Gastrocnemius medialis (tissue), 4 donors: ENCODE results near the gene MTNR1B. TPM values are rescaled to one million over a fixed set of nuclear protein-coding genes. Genes with fewer than 3 reads are reported as not detected.

Experiments
- ATAC-seq, 2 donors: fragments of 150-250 bp; one replicate each; pipeline ENCODE4 v1.9.1; 2016
- DNase-seq, 2 donors: peaks; one replicate each; pipeline ENCODE4 v3.0.0-alpha.2; 2019
- H3K27ac ChIP-seq, 4 donors: fragments of 200-600 bp; sonication (generic); 1 replicate in 1 of 4; 2 replicates in 3 of 4; pipeline ENCODE4 v1.5.1; 2016 to 2018; ENCODE audit warnings: mild to moderate bottlenecking in 2 of 4, moderate library complexity in 1 of 4
- H3K27me3 ChIP-seq, 3 donors: fragments of 200-600 bp; sonication (generic) in 2 of 3; 1 replicate in 1 of 3; 2 replicates in 2 of 3; pipeline versions ENCODE4 v1.5.1 to v1.6.0; 2016 to 2019; ENCODE audit warnings: mild to moderate bottlenecking in 1 of 3, moderate library complexity in 1 of 3
- H3K36me3 ChIP-seq, 2 donors: fragments of 200-600 bp; sonication (generic) in 1 of 2; one replicate each; pipeline ENCODE4 v1.5.1; 2017 to 2018
- H3K4me1 ChIP-seq, 2 donors: fragments of 200-600 bp; sonication (generic) in 1 of 2; one replicate each; pipeline ENCODE4 v1.5.1; 2016 to 2017; ENCODE audit warnings: mild to moderate bottlenecking in 2 of 2
- H3K4me3 ChIP-seq, 4 donors: fragments of 200-600 bp; sonication (generic) in 3 of 4; 1 replicate in 1 of 4; 2 replicates in 3 of 4; pipeline ENCODE4 v1.5.1; 2016 to 2019; ENCODE audit warnings: mild to moderate bottlenecking in 2 of 4
- H3K9me3 ChIP-seq, 3 donors: fragments of 200-600 bp; sonication (generic) in 2 of 3; 1 replicate in 1 of 3; 2 replicates in 2 of 3; pipeline ENCODE4 v1.5.1; 2016 to 2019
- POLR2A ChIP-seq, 2 donors: fragments of 450-650 bp; IDR thresholded peaks; one replicate each; pipeline ENCODE4 v1.6.1; 2017; ENCODE audit warnings: antibody characterized with exemption in 2 of 2, mild to moderate bottlenecking in 2 of 2, moderate library complexity in 2 of 2
- in situ Hi-C, 4 donors: fragments of 200-750 bp; cut with MboI; loops; one replicate each; pipeline versions ENCODE4 v1.15.0 to v1.8.0; 2017; ENCODE audit warnings: low sequenced_read_pairs in 4 of 4
- intact Hi-C: fragments of 100-400 bp; cut with DNase I; formaldehyde crosslinking; loops from one replicate; pipeline ENCODE4 v1.15.1; 2023; ENCODE audit warnings: low total_unique reads
- total RNA-seq, 4 donors: library from RNA; depleted of rRNA; stranded (reverse); fragments of >200 nt; gene quantifications; one replicate each; pipeline versions ENCODE4 v1.1.0 to v1.2.3, GENCODE V29; 2016
- TF ChIP-seq, protein P1 (sequence below), 5 experiments: fragments of 450-650 bp in 3 of 5; fragments of 200-600 bp in 2 of 5; sonication (generic) in 2 of 5; IDR thresholded peaks in 4 of 5; conservative IDR thresholded peaks in 1 of 5; 1 replicate in 4 of 5; 2 replicates in 1 of 5; pipeline ENCODE4 v1.5.1; 2016 to 2019; ENCODE audit warnings: antibody characterized with exemption in 5 of 5, mild to moderate bottlenecking in 3 of 5, moderate library complexity in 3 of 5

MTNR1B gene
- total RNA-seq, 4 donors from 2014 or later: not detected

DNA sequence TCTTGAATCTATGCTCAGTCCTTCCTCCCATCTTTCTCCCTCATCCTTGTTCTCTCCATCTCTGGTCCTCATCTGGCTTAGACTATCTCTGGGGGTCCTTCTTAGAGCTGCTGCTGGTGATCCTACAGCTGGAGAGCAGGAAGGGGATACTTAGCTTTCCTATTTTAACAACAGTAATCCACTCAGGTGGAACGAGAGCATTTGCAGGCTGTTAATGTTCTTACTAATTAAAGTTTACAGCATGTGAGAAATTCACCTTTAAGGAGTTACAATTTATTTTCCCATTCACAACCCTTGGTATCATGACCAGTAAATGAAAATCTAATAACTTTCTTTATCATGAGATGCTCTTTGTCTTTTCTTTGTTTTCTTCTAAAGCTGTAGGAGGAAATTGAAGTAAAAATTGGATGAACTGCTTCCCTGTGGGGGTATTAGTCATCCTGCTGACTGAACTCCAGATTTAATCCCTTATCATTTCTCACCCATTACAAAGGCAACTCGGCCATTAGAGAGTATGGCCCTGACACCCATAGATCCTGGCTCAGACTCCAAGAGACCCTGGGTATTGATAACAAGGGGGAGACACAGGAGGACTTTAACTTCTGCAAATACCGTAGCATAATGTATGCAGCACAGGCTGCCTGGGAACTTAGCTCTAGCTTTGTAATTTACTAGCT is 37.6 kb upstream of the MTNR1B start:
- DNase-seq (no peak), ATAC-seq (no peak)
- in situ Hi-C loops (loop anchor here in 1 of 4 donors (10.0 kb wide), 1 partner anchor 293 kb away; no protein-coding TSS in a partner anchor), intact Hi-C loops (no loop called here)
- no peaks in the 10 kb centered on the region for H3K27me3 ChIP-seq
- no peaks in the 10 kb centered on the region for H3K36me3 ChIP-seq
- no peak overlapping the region for H3K4me3 ChIP-seq
- TF ChIP-seq, protein P1, sequence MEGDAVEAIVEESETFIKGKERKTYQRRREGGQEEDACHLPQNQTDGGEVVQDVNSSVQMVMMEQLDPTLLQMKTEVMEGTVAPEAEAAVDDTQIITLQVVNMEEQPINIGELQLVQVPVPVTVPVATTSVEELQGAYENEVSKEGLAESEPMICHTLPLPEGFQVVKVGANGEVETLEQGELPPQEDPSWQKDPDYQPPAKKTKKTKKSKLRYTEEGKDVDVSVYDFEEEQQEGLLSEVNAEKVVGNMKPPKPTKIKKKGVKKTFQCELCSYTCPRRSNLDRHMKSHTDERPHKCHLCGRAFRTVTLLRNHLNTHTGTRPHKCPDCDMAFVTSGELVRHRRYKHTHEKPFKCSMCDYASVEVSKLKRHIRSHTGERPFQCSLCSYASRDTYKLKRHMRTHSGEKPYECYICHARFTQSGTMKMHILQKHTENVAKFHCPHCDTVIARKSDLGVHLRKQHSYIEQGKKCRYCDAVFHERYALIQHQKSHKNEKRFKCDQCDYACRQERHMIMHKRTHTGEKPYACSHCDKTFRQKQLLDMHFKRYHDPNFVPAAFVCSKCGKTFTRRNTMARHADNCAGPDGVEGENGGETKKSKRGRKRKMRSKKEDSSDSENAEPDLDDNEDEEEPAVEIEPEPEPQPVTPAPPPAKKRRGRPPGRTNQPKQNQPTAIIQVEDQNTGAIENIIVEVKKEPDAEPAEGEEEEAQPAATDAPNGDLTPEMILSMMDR (IDR thresholded peaks at IDR 0.05 in 4 of 5, conservative IDR thresholded peaks at IDR 0.05 in 1 of 5): no peak
- no peak overlapping the region for H3K27ac ChIP-seq
- no peaks in the 10 kb centered on the region for H3K9me3 ChIP-seq
- no peaks in the 10 kb centered on the region for H3K4me1 ChIP-seq

DNA sequence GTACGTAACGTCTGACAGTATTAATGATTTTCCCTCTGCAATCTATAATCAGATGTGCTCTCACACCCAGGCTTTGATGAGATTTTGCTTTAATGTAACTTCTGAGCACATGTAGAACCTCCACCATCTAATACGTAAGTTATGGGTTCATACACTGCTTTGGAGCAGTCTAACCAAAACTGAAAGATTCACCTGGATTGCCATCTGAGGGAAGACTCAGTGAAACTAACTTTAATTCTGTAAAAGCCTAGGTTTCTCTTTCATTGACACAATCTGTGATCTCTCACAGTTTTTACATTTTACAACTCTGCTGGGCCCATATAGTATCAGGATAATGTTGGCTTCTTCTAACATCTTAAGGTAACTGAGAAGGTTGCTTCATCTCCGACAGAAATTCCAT is 30.1 kb upstream of the MTNR1B start:
- Histone ChIP-seq H3K27me3 (no peaks in the 10 kb centered on the region), H3K36me3 (no peaks in the 10 kb centered on the region), H3K4me1 (no peaks in the 10 kb centered on the region), H3K4me3 (no peak overlapping the region), H3K9me3 (no peaks in the 10 kb centered on the region), H3K27ac (no peak overlapping the region)
- in situ Hi-C loops: loop anchor here in 1 of 4 donors (10.0 kb wide), 1 partner anchor 285 kb away; no protein-coding TSS in a partner anchor
- TF ChIP-seq, protein P1 (IDR thresholded peaks at IDR 0.05 in 4 of 5, conservative IDR thresholded peaks at IDR 0.05 in 1 of 5): no peak
- TF ChIP-seq POLR2A (IDR thresholded peaks at IDR 0.05): no peak
- ATAC-seq: no peak
- intact Hi-C loops: no loop called here
- DNase-seq: no peak

DNA sequence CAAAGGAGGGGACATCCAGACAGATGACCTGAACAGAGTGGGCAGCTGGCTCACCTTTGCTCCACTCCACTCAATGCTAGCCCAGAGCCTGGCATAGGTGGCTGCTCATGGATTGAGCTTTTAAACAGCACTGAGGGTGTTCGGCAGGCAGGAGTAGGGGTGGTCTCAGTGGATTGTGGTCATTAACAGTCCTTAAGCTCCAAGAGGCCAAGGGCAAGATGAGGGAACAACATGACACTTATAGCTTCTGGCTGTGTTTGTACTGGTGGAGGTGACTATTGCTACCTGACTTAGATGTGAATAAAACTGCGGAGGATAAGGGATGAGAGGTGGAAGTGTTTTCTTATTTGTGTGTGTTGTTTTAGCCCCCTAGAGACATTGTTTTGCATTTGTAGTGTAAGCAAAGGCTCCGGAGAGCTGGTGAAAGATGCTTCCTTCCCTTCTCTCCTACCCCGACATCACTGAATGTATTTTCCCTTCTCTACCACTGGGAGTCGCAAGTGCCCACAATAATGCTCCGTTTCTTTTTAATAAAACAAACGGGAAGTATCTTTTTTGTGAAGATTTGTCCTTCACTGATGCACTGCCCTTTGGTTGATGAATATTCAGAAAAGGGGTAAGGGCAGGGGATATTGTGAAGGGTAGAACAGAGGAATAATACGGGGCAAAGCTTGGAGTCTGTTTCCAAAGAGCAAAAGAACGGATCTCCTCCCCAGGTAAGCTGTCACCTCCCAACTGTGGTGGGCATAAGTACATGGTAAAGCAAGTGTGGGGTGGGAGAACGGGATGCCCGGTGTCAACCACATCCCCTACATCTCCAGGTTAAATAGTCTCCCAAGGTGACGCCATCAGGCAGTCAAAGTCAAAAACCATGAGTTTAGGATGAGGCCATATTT is 27.5 kb upstream of the MTNR1B start:
- DNase-seq (no peak), ATAC-seq (no peak)
- Histone ChIP-seq H3K27me3 (no peaks in the 10 kb centered on the region), H3K4me1 (no peaks in the 10 kb centered on the region), H3K27ac (no peak overlapping the region), H3K36me3 (no peaks in the 10 kb centered on the region), H3K4me3 (no peak overlapping the region), H3K9me3 (no peaks in the 10 kb centered on the region)
- no peak for TF ChIP-seq POLR2A (IDR thresholded peaks at IDR 0.05)
- TF ChIP-seq, protein P1 (IDR thresholded peaks at IDR 0.05 in 4 of 5, conservative IDR thresholded peaks at IDR 0.05 in 1 of 5): peak in 2 of 5 experiments; percentile 11 to 25
- in situ Hi-C loops (no loop called here), intact Hi-C loops (no loop called here)

DNA sequence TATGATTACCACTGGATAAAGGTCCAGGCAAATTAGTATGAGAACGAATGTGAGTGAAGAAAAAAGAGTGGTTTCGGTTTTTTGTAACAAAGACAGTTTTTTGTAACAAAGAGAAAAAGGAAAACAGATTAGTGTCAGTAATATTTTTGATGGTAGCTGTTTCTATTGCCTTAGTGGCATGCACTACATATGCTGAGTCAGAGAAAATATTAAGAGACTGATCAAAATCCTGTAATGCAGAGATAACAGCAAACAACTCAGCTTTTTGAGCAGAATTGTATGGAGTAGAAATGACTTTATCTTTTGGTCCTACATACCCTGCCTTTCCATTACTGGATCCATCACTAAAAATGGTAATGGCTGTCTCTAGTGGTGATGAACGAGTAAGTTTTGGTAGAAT is 22.7 kb upstream of the MTNR1B start:
- Histone ChIP-seq H3K4me1 (no peaks in the 10 kb centered on the region), H3K27me3 (no peaks in the 10 kb centered on the region), H3K9me3 (no peaks in the 10 kb centered on the region), H3K4me3 (no peak overlapping the region), H3K36me3 (no peaks in the 10 kb centered on the region), H3K27ac (no peak overlapping the region)
- ATAC-seq (no peak), DNase-seq (no peak)
- intact Hi-C loops: no loop called here
- in situ Hi-C loops: no loop called here
- TF ChIP-seq, protein P1 (IDR thresholded peaks at IDR 0.05 in 4 of 5, conservative IDR thresholded peaks at IDR 0.05 in 1 of 5): no peak
- no peak for TF ChIP-seq POLR2A (IDR thresholded peaks at IDR 0.05)
